Adipocyte (in vitro differentiated cells): ENCODE data around the gene P3H2.

Experiments used
- DNase-seq: peaks from one replicate; pipeline ENCODE4 v3.0.0-alpha.2; 2015; ENCODE audit warnings: low read depth
- H3K27me3 ChIP-seq: replicated peaks from 2 replicates; pipeline ENCODE4 v1.7.0; 2013; ENCODE audit warnings: mild to moderate bottlenecking, low read length, moderate library complexity; ENCODE audit not compliant: control insufficient read depth, insufficient read depth
- H3K36me3 ChIP-seq: 2 replicates; pipeline ENCODE4 v1.7.0; 2013; ENCODE audit warnings: low read length, mild to moderate bottlenecking, moderate library complexity; ENCODE audit not compliant: control insufficient read depth, insufficient read depth, severe bottlenecking
- H3K4me1 ChIP-seq: 2 replicates; pipeline ENCODE4 v1.7.0; 2013; ENCODE audit warnings: mild to moderate bottlenecking, low read length, moderate library complexity; ENCODE audit not compliant: control insufficient read depth, insufficient read depth
- H3K4me3 ChIP-seq: 2 replicates; pipeline ENCODE4 v1.7.0; 2013; ENCODE audit warnings: mild to moderate bottlenecking, low read length, moderate library complexity
- H3K9ac ChIP-seq: 2 replicates; pipeline ENCODE4 v1.7.0; 2013; ENCODE audit warnings: mild to moderate bottlenecking, low read length, moderate library complexity
- H3K9me3 ChIP-seq: 2 replicates; pipeline ENCODE4 v1.7.0; 2013; ENCODE audit warnings: mild to moderate bottlenecking, low read length, moderate library complexity; ENCODE audit not compliant: control insufficient read depth

The P3H2 gene

GRCh38 chr3:190051641-190052040, 69.1 kb downstream of the P3H2 start:
- Histone ChIP-seq H3K4me1 (peaks cover 10% of the 10 kb centered on the region), H3K4me3 (no peak overlapping the region), H3K9me3 (no peaks in the 10 kb centered on the region), H3K9ac (no peak overlapping the region), H3K36me3 (no peaks in the 10 kb centered on the region), H3K27me3 (no peaks in the 10 kb centered on the region)
- no peak for DNase-seq

DNA sequence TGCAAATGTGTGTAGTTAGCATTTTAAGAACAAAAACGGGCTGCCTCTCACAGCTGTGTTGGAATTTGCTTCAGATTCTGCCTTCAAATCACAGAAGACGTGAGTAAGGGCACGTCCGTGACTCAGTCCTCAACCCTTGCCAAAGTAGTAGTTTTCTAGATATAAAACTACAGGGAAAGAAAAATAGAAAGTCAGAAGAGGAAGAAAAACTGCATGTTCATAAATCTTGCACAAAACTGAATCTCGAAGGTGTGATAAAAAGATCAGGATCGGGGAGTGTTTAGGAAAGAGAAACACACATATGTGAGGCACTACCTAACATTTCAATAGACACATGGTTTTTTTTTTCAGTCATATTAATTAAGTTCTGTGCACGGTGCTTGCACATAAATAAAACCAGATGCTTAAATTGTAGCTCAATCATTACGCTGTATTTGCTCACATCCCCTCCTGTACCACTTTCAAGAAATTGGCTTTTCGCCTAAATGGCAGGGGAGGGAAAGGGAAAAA, 71.7 kb downstream of the P3H2 start:
- H3K9me3 ChIP-seq = no peaks in the 10 kb centered on the region
- H3K27me3 ChIP-seq = no peaks in the 10 kb centered on the region
- peaks cover 16% of the 10 kb centered on the region for H3K4me1 ChIP-seq
- DNase-seq = peak; percentile 85
- H3K4me3 ChIP-seq = peak overlapping the region; percentile 74
- no peaks in the 10 kb centered on the region for H3K36me3 ChIP-seq
- no peak overlapping the region for H3K9ac ChIP-seq

- peaks cover 20% of the 10 kb centered on the region for H3K4me1 ChIP-seq
- no peaks in the 10 kb centered on the region for H3K27me3 ChIP-seq
- H3K36me3 ChIP-seq = no peaks in the 10 kb centered on the region
- no peak overlapping the region for H3K4me3 ChIP-seq
- no peaks in the 10 kb centered on the region for H3K9me3 ChIP-seq
- H3K9ac ChIP-seq = no peak overlapping the region
- no peak for DNase-seq
Observed at GRCh38 chr3:190044974-190045373, 75.7 kb downstream of the P3H2 start.

DNA sequence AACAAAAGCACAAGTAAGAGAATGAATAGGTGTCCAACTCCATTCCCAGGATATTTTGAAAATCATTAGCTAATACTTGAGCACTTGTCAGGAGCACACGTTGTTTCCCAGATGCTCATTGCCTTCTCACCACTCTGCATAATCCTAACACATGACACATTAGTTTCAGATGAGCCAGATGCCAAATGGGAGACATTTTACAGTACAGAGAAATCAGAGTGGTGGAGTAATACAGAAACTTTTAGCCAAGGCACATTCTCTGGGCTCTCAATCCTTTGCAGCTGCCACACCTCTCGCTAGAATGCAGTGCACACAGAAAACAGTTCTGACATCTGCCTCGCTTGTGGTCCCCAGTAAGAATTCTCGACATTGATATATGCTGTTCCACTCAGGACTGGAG, 76.6 kb downstream of the P3H2 start:
- no peaks in the 10 kb centered on the region for H3K9me3 ChIP-seq
- H3K4me3 ChIP-seq = no peak overlapping the region
- H3K9ac ChIP-seq = no peak overlapping the region
- H3K4me1 ChIP-seq = peaks cover 17% of the 10 kb centered on the region
- DNase-seq = no peak
- H3K36me3 ChIP-seq = no peaks in the 10 kb centered on the region
- H3K27me3 ChIP-seq = no peaks in the 10 kb centered on the region

DNA sequence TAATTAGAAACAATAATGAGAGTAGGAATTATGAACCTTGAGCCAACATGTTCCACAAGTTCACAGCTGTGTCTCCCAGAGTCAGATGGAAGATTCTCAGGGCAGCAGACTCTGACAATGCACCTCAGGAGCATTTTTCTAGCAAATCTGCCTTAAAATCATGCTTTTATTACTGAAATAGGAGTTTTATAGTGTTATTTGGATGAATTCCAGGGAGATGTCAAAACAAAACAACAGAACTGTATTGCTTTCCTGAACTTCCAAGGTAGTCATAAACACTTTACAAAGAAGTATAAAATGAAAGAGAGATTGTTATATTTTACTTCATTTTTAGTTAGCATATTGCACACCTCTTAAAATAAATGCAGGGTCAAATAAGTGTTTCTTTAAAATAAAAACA, 77.0 kb downstream of the P3H2 start:
- Histone ChIP-seq H3K9me3 (no peaks in the 10 kb centered on the region), H3K27me3 (no peaks in the 10 kb centered on the region), H3K4me3 (no peak overlapping the region), H3K36me3 (no peaks in the 10 kb centered on the region), H3K4me1 (peaks cover 13% of the 10 kb centered on the region), H3K9ac (no peak overlapping the region)
- no peak for DNase-seq

DNA sequence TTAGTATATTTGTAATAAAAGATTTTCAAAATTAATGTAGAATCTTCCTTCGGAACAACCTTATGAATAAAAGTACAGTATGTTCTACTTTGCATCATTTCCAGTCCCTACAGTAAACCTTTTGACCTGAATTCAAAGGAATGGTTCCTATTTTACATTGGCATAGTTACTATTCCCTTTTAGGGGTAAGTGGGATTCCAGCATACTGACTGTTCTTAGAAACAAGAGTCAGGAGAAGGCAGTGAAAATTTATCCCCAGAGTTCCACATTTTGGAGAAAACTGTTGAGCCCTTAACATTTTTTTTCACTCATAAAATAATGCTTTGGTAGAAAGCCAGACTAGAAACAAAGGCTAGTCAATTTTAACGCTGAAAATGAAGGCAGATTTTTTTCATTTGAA, 78.1 kb downstream of the P3H2 start:
- no peak for DNase-seq
- no peaks in the 10 kb centered on the region for H3K9me3 ChIP-seq
- no peaks in the 10 kb centered on the region for H3K36me3 ChIP-seq
- no peak overlapping the region for H3K9ac ChIP-seq
- peaks cover 17% of the 10 kb centered on the region for H3K4me1 ChIP-seq
- H3K4me3 ChIP-seq = no peak overlapping the region
- no peaks in the 10 kb centered on the region for H3K27me3 ChIP-seq

- H3K36me3 ChIP-seq = no peaks in the 10 kb centered on the region
- H3K4me3 ChIP-seq = no peak overlapping the region
- H3K4me1 ChIP-seq = peaks cover 17% of the 10 kb centered on the region
- no peaks in the 10 kb centered on the region for H3K27me3 ChIP-seq
- no peak overlapping the region for H3K9ac ChIP-seq
- DNase-seq = peak; percentile 75
- no peaks in the 10 kb centered on the region for H3K9me3 ChIP-seq
Observed at GRCh38 chr3:190041333-190042041, 79.2 kb downstream of the P3H2 start.

DNA sequence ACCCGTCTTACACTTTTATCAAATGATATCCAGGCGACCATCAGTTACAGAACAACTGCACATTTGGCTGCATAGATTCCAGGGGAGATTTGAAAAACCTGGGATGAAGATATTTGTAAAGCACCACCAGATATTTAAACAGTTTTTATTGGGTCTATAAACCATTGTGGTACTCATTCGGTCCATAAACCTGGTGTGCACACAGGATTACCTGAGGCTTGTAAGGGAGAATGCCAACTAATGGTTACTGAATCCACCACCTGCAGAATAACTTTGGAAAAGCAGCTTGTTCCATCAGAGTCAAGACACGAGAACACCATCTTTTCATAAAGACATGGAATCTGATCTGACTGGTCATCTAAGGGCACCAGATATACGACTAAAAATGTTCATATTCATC, 80.6 kb downstream of the P3H2 start:
- H3K27me3 ChIP-seq = no peaks in the 10 kb centered on the region
- DNase-seq = no peak
- no peak overlapping the region for H3K4me3 ChIP-seq
- H3K9ac ChIP-seq = no peak overlapping the region
- H3K9me3 ChIP-seq = no peaks in the 10 kb centered on the region
- H3K4me1 ChIP-seq = peaks cover 17% of the 10 kb centered on the region
- no peaks in the 10 kb centered on the region for H3K36me3 ChIP-seq

DNA sequence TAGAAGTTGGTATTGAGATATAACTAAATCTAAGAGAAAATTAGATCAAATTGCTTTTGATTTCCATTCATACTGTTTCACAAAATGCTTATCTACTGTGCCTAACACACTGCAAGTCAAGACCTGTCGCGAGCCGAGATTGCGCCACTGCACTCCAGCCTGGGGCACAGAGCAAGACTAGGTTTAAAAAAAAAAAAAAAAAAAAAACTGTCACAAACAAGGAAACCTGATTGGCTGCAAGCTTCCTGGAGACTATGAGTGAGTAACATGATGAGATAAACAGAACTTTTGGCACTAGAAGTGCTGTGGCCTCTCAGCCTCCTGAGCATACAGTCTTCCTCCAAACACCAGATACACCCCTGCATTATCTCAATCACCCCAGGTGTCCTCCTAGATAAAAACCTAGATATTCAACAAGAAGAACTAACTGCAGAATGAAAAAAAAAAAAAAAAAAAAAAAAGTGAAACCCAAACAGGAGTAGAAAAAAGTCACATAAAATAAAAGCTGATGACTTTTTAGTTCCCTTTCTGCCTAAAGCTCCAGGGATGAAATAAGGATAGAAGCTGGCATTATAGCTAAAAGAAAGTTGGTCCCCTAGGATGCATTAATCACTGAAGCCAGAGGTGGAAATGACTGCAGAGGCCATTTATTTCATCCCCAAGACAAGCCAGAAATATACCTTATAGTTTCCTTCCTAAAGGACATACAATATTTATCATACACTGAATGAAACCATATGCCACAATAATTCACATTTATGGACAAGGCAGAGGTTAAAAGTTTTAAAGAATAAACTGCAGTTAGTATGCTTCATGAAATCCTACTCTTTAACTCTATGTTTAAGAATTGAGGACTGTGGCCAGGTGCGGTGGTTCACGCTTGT, 82.4 kb downstream of the P3H2 start:
- peak; percentile 61 for DNase-seq
- peak overlapping the region; percentile 9 for H3K4me3 ChIP-seq
- H3K9ac ChIP-seq = no peak overlapping the region
- H3K9me3 ChIP-seq = no peaks in the 10 kb centered on the region
- H3K36me3 ChIP-seq = no peaks in the 10 kb centered on the region
- H3K4me1 ChIP-seq = peaks cover 8% of the 10 kb centered on the region
- no peaks in the 10 kb centered on the region for H3K27me3 ChIP-seq

GRCh38 chr3:190036631-190037030, 84.1 kb downstream of the P3H2 start:
- no peaks in the 10 kb centered on the region for H3K27me3 ChIP-seq
- H3K36me3 ChIP-seq = no peaks in the 10 kb centered on the region
- DNase-seq = peak; percentile 72
- peaks cover 15% of the 10 kb centered on the region for H3K4me1 ChIP-seq
- H3K9me3 ChIP-seq = no peaks in the 10 kb centered on the region
- no peak overlapping the region for H3K4me3 ChIP-seq
- H3K9ac ChIP-seq = no peak overlapping the region

GRCh38 chr3:190034446-190034845, 86.3 kb downstream of the P3H2 start:
- no peak for DNase-seq
- H3K36me3 ChIP-seq = no peaks in the 10 kb centered on the region

More at GRCh38 chr3:190034446-190034845, 86.3 kb downstream of the P3H2 start:
- Histone ChIP-seq H3K27me3 (no peaks in the 10 kb centered on the region), H3K9me3 (no peaks in the 10 kb centered on the region), H3K4me1 (peaks cover 15% of the 10 kb centered on the region), H3K4me3 (no peak overlapping the region), H3K9ac (no peak overlapping the region)
